Caco-2 (cell line): ENCODE measurements around the gene XXYLT1. TPM values are rescaled to one million over a fixed set of nuclear protein-coding genes. Genes with fewer than 3 reads are reported as not detected.

ENCODE experiments used
- BruUV-seq: library from RNA; stranded (reverse); fragments of 400-500 nt; replicated peaks from 2 replicates; lab custom pipeline; 2021; lab: Mats Ljungman, UMichigan
- CTCF ChIA-PET: fragments of 300-600 bp; sonication (Branson Sonifier 250); formaldehyde crosslinking; loops from one replicate; lab custom pipeline; 2022; ENCODE audit warnings: antibody characterized with exemption; lab: Charles Lee
- POLR2A ChIA-PET: fragments of 300-600 bp; sonication (Branson Sonifier 250); formaldehyde crosslinking; loops from one replicate; lab custom pipeline; 2022; ENCODE audit warnings: antibody characterized with exemption; lab: Charles Lee
- DNase-seq, 2 experiments: peaks; one replicate each; pipeline versions ENCODE4 v3.0.0 to v3.0.0-alpha.2; 2020 to 2022
- H3K27me3 ChIP-seq: replicated peaks from 2 replicates; pipeline ENCODE4 v1.6.0; 2011; ENCODE audit warnings: low read length; ENCODE audit not compliant: control insufficient read depth, insufficient read depth
- H3K36me3 ChIP-seq: 2 replicates; pipeline ENCODE4 v1.5.1; 2011; ENCODE audit warnings: low read length; ENCODE audit not compliant: control insufficient read depth, insufficient read depth
- H3K4me1 ChIP-seq: fragments of 250-450 bp; sonication (Bioruptor Pico); 2 replicates; pipeline ENCODE4 v1.5.1; 2020; ENCODE audit warnings: mild to moderate bottlenecking
- H3K4me3 ChIP-seq: 2 replicates; pipeline ENCODE4 v1.5.1; 2011; ENCODE audit warnings: low read depth, mild to moderate bottlenecking, control low read depth, low read length
- H3K9me3 ChIP-seq: fragments of 250-450 bp; sonication (Bioruptor Pico); 2 replicates; pipeline ENCODE4 v1.5.1; 2020; ENCODE audit warnings: mild to moderate bottlenecking, moderate library complexity
- H3K27ac Mint-ChIP-seq: one replicate; pipeline ENCODE4 v1.8.0; 2022; ENCODE audit warnings: mixed read lengths; ENCODE audit not compliant: unreplicated experiment
- H3K27me3 Mint-ChIP-seq: one replicate; pipeline ENCODE4 v1.8.0; 2022; ENCODE audit warnings: mixed read lengths; ENCODE audit not compliant: insufficient read depth, unreplicated experiment
- H3K36me3 Mint-ChIP-seq: one replicate; pipeline ENCODE4 v1.8.0; 2022; ENCODE audit warnings: mild to moderate bottlenecking, mixed read lengths; ENCODE audit not compliant: insufficient read depth, unreplicated experiment
- H3K4me1 Mint-ChIP-seq: one replicate; pipeline ENCODE4 v1.8.0; 2022; ENCODE audit warnings: low read depth, mixed read lengths; ENCODE audit not compliant: unreplicated experiment
- H3K4me3 Mint-ChIP-seq: one replicate; pipeline ENCODE4 v1.8.0; 2022; ENCODE audit warnings: mild to moderate bottlenecking, moderate library complexity, mixed read lengths; ENCODE audit not compliant: unreplicated experiment
- H3K9me3 Mint-ChIP-seq: one replicate; pipeline ENCODE4 v1.8.0; 2022; ENCODE audit warnings: mixed read lengths; ENCODE audit not compliant: unreplicated experiment
- intact Hi-C: fragments of 100-400 bp; cut with micrococcal nuclease; formaldehyde crosslinking; loops from one replicate; pipeline ENCODE4 v1.10.0; 2022; ENCODE audit not compliant: unreplicated experiment
- total RNA-seq: library from RNA; stranded (reverse); gene quantifications from 2 replicates; pipeline ENCODE4 v1.2.3, GENCODE V29; 2022
- TF ChIP-seq, protein P1 (sequence below), 2 experiments: fragments of 200-600 bp in 1 of 2; IDR thresholded peaks; 1 replicate in 1 of 2; 2 replicates in 1 of 2; pipeline versions ENCODE4 v1.5.1 to v1.8.0; 2011 to 2022; ENCODE audit warnings: antibody characterized with exemption in 1 of 2, control low read depth in 1 of 2, inconsistent platforms in 1 of 2, low read depth in 1 of 2, low read length in 1 of 2, mild to moderate bottlenecking in 1 of 2, moderate library complexity in 1 of 2; ENCODE audit not compliant: insufficient read depth in 1 of 2, severe bottlenecking in 1 of 2, unreplicated experiment in 1 of 2

XXYLT1 gene
- total RNA-seq, 1 experiment from 2014 or later: 14.2 TPM

DNA sequence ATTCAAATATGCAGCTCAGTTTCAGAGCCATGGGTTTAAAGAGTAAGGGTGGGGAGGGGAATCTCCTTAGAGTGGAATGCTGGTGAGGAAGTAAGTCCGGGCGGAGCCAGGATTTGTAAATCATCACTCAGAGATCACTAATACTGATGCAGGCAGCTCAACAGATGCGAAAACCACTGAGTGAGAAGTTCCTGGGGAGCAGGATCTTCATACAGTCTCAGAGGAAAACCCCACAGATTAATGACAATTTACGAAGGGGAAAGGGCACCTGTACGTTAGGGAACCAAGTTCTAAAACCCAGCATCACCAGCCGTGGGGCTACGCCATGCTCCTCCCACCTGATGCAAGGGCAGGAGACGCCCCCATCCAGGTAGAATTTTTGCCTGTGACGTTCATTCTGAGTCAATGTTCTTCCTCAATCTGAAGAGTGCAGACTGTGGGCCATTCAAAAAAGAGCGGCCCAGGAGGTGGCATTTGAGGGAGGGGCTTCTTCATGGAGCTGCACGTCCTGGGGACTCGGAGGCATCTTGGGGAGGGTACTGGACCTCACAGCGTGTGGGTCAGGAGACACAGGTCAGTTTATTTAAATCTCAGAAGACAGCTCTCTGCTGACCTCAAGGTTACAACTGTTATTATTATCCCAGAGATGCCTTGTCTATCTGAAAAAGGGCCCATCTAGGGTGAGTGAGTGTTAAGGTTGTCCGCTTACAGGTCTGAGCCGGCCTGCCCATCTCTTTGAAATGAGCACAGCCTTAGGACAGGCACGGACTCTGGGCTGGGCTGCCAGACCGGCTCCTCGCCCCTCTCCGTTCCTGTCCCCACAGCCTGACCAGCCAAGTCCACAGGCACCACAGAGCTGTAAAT is 228.0 kb downstream of the XXYLT1 start:
- H3K9me3 ChIP-seq: no peaks in the 10 kb centered on the region
- H3K4me3 Mint-ChIP-seq: no peak overlapping the region
- TF ChIP-seq, protein P1, sequence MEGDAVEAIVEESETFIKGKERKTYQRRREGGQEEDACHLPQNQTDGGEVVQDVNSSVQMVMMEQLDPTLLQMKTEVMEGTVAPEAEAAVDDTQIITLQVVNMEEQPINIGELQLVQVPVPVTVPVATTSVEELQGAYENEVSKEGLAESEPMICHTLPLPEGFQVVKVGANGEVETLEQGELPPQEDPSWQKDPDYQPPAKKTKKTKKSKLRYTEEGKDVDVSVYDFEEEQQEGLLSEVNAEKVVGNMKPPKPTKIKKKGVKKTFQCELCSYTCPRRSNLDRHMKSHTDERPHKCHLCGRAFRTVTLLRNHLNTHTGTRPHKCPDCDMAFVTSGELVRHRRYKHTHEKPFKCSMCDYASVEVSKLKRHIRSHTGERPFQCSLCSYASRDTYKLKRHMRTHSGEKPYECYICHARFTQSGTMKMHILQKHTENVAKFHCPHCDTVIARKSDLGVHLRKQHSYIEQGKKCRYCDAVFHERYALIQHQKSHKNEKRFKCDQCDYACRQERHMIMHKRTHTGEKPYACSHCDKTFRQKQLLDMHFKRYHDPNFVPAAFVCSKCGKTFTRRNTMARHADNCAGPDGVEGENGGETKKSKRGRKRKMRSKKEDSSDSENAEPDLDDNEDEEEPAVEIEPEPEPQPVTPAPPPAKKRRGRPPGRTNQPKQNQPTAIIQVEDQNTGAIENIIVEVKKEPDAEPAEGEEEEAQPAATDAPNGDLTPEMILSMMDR (IDR thresholded peaks at IDR 0.05; ENCODE audit: insufficient read depth in 1 of 2, low read depth in 1 of 2, low read length in 1 of 2, severe bottlenecking in 1 of 2, unreplicated experiment in 1 of 2): no peak
- no peaks in the 10 kb centered on the region for H3K9me3 Mint-ChIP-seq
- ChIA-PET CTCF (interaction anchor here (0.6 kb wide), 3 partner anchors 11 to 476 kb away, joined by 3 read pairs; no protein-coding TSS in a partner anchor), POLR2A (no interaction called here)
- H3K4me1 ChIP-seq: peaks cover 11% of the 10 kb centered on the region
- BruUV-seq: no TSS peak
- H3K27me3 Mint-ChIP-seq: no peaks in the 10 kb centered on the region
- intact Hi-C loops: no loop called here
- H3K27ac Mint-ChIP-seq: peak overlapping the region; percentile 64
- no peaks in the 10 kb centered on the region for H3K4me1 Mint-ChIP-seq
- no peak for DNase-seq
- no peaks in the 10 kb centered on the region for H3K36me3 Mint-ChIP-seq
- no peaks in the 10 kb centered on the region for H3K36me3 ChIP-seq
- no peak overlapping the region for H3K4me3 ChIP-seq
- no peaks in the 10 kb centered on the region for H3K27me3 ChIP-seq

DNA sequence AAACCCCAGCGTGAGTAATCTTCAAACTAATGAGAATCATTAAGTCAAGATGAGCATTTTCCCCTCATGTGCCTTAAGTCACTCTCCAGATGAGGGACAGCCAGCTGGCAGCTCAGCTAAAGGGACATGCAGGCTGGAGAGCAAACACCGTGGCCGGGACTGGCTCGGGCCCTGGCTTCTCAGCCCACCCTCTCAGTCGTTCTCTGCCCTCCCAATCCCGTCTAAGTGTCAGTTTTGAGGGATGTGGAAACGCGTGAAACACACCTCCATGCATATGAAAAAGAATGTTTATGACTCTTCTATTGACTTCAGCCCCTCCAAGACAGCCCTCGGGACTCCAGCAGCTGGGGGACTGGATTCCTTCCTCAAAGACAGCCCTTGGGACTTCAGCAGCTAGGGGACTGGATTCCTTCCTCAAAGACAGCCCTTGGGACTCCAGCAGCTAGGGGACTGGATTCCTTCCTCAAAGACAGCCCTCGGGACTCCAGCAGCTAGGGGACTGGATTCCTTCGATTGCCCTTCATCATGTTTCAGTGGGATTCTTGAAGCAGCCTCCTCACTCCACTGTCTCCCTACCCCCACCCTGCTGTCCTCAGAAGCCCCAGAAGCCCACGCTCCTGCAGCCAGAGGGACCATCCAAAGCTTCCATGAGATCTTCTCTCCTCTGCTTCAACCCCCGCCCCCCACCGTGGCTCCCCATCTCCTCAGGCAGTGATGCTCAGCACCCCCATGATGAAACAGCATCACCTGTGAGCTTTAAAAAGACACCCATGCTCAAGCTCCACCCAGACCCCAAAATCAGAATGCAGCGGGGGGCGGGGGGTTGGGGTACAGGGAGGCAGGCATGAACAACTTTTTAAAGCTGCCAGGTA is 228.9 kb downstream of the XXYLT1 start:
- Histone ChIP-seq H3K4me1 (peaks cover 11% of the 10 kb centered on the region), H3K9me3 (no peaks in the 10 kb centered on the region), H3K36me3 (no peaks in the 10 kb centered on the region), H3K4me3 (no peak overlapping the region), H3K27me3 (no peaks in the 10 kb centered on the region)
- Mint-ChIP-seq H3K36me3 (no peaks in the 10 kb centered on the region), H3K27me3 (no peaks in the 10 kb centered on the region), H3K9me3 (no peaks in the 10 kb centered on the region), H3K27ac (peak overlapping the region; percentile 64), H3K4me3 (no peak overlapping the region), H3K4me1 (no peaks in the 10 kb centered on the region)
- BruUV-seq: no TSS peak
- no peak for DNase-seq
- intact Hi-C loops: no loop called here
- CTCF ChIA-PET: interaction anchor here (0.6 kb wide), 3 partner anchors 12 to 477 kb away, joined by 3 read pairs; no protein-coding TSS in a partner anchor
- TF ChIP-seq, protein P1 (IDR thresholded peaks at IDR 0.05; ENCODE audit: insufficient read depth in 1 of 2, low read depth in 1 of 2, low read length in 1 of 2, severe bottlenecking in 1 of 2, unreplicated experiment in 1 of 2): no peak
- POLR2A ChIA-PET: no interaction called here

DNA sequence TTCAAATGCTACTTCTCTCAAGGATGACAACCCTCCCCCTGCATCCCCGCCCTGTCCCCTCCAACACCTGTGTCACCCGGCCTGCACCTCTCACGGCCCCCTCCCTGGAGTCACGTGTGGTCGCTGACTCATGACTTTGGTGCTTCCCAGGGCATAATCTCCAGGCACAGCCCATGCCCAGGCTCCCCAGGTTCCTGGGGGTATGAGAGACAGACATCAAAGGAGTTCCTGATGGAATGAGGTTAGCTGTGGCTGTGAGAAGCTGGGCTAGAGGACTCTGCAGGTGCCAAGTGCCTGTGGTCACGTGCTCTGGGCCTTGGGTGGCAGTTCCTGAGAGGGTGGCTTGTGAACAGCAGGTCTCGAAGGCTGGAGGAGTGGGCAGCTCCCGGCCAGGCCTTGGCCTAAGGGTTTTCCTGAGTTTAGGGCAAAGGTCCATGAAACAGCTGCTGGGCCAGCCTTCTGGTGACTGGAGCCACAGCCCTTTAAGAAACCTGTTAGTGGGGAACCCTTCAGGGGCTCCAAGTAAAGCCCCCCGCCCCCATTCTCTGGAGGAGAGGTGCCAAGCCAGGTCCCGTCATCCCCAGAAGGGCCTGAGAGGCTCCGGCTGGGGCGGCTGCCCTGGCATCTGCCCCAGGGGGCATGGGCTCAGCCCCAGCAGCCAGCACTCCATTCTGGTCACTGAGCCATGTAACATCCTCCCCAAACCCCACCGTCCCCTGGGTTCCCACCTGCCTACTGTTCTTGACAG is 230.0 kb downstream of the XXYLT1 start:
- H3K27me3 ChIP-seq: no peaks in the 10 kb centered on the region
- DNase-seq: no peak

More for the DNA sequence above, 230.0 kb downstream of the XXYLT1 start:
- TF ChIP-seq, protein P1 (IDR thresholded peaks at IDR 0.05; ENCODE audit: insufficient read depth in 1 of 2, low read depth in 1 of 2, low read length in 1 of 2, severe bottlenecking in 1 of 2, unreplicated experiment in 1 of 2): no peak
- intact Hi-C loops: no loop called here
- ChIA-PET CTCF (no interaction called here), POLR2A (no interaction called here)
- H3K4me1 Mint-ChIP-seq: no peaks in the 10 kb centered on the region
- Histone ChIP-seq H3K9me3 (no peaks in the 10 kb centered on the region), H3K4me3 (no peak overlapping the region), H3K36me3 (no peaks in the 10 kb centered on the region), H3K4me1 (peaks cover 11% of the 10 kb centered on the region)
- H3K27me3 Mint-ChIP-seq: no peaks in the 10 kb centered on the region
- no TSS peak for BruUV-seq
- H3K9me3 Mint-ChIP-seq: no peaks in the 10 kb centered on the region
- no peak overlapping the region for H3K4me3 Mint-ChIP-seq
- H3K27ac Mint-ChIP-seq: no peak overlapping the region
- no peaks in the 10 kb centered on the region for H3K36me3 Mint-ChIP-seq
